ENCODE results near the gene TSPEAR.

TSPEAR gene

DNA sequence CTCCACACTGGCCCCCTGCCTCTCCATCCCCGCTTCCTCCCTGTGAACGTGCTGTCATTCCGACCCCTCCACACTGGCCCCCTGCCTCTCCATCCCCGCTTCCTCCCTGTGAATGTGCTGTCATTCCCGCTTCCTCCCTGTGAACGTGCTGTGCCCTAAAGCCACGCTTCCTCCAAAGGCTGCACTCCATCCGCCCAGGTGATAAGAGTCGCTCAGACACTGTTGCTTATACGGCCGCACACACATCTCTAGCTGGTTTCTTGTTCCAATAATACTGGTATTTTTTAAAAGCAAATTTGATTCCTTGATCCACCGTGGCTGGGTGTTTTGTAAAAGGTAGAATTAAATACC lies 39.3 kb upstream of the TSPEAR start:
- DNase-seq (ENCODE audit: low spot score): no peak
- Histone ChIP-seq H3K27ac (no peak overlapping the region), H3K4me3 (no peak overlapping the region)
- TF ChIP-seq, protein P1, sequence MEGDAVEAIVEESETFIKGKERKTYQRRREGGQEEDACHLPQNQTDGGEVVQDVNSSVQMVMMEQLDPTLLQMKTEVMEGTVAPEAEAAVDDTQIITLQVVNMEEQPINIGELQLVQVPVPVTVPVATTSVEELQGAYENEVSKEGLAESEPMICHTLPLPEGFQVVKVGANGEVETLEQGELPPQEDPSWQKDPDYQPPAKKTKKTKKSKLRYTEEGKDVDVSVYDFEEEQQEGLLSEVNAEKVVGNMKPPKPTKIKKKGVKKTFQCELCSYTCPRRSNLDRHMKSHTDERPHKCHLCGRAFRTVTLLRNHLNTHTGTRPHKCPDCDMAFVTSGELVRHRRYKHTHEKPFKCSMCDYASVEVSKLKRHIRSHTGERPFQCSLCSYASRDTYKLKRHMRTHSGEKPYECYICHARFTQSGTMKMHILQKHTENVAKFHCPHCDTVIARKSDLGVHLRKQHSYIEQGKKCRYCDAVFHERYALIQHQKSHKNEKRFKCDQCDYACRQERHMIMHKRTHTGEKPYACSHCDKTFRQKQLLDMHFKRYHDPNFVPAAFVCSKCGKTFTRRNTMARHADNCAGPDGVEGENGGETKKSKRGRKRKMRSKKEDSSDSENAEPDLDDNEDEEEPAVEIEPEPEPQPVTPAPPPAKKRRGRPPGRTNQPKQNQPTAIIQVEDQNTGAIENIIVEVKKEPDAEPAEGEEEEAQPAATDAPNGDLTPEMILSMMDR (IDR thresholded peaks at IDR 0.05): no peak

DNA sequence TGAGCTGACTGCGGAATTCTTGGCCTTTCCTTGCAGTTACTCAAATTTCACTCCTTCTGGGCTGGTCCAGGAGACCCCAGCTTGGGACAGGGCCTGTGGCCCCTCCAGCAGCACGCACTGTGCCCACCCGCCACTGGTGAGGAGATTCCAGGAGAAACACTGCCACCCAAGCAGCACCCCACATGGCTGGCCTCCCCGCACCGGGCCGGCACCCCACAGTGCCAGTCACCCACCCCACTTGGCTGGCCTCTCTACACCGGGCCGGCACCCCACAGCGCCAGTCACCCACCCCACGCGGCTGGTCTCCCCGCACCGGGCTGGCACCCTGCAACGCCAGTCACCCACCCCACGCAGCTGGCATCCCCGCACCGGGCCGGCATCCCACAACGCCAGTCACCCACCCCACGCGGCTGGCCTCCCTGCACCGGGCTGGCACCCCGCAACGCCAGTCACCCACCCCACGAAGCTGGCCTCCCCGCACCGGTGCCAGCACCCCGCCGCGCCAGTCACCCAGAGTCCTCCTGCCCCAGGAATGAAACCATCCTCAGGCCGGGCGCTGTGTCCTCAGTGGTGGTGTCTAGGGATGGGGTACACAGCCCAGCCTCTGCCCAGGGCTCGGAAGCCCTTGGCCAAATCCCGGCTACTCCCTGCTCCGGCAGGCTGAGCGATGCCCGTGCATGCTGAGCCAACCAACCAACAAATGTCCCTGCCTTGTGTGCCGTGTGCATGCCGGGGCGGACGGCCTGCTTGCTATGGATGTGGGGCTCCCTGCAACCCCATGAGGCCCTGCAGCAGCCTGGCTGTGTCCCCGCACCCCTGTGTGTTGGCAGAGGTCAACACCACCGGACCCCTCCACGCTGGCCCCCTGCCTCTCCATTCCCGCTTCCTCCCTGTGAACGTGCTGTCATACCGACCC lies 38.6 kb upstream of the TSPEAR start:
- Histone ChIP-seq H3K27ac (no peak overlapping the region), H3K4me3 (no peak overlapping the region)
- TF ChIP-seq, protein P1 (IDR thresholded peaks at IDR 0.05): no peak
- no peak for DNase-seq (ENCODE audit: low spot score)

DNA sequence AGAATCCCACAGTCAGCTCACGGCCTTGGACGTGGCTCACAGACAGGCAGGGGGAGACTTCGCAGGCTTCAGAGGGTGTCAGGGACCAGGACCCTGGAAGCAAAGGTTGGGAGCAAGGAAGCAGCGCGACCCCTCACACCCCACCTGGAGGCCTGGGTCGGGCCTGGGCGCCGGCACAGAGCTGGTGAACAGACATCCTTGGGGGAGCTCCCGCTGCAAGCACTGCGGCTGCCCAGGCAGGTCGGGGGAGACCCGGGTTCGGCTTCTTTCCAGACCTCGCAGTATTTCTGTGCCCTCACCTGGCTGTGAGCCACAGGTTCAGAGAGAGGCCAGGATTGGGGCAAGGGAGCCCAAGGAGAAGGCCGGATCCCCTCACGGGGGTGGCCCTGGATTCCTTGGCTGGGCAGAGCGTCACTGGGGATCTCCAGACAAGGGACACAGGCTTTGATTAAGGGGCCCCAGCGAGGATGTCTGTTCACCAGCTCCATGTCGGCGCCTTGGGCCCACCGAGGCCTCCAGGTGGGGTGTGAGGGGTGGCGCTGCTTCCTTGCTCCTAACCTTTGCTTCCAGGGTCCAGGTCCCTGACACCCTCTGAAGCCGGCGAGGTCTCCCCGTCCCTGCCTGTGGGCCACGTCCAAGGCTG lies 37.9 kb upstream of the TSPEAR start:
- Histone ChIP-seq H3K27ac (no peak overlapping the region), H3K4me3 (no peak overlapping the region)
- DNase-seq (ENCODE audit: low spot score): no peak
- TF ChIP-seq, protein P1 (IDR thresholded peaks at IDR 0.05): no peak

DNA sequence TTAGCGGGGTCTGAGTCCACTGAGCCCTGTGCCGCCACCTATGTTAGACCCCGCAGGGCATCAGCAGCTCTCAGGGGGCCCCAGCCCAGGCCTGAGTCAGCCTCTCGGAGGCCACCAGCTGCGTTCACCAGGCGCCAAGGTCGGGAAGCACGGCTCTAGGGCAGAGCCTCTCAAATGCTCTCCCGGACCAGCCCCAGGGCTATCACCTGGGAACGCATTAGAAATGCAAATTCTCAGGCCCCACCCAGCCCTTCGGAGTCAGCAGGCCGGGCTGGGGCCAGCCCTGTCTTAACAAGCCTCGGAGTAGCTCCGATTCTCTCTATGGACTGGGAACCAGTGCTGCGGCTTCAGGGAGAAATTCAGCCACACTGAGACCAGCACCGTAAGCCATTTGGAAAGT lies 37.2 kb upstream of the TSPEAR start:
- no peak overlapping the region for H3K27ac ChIP-seq
- H3K4me3 ChIP-seq: no peak overlapping the region
- TF ChIP-seq, protein P1 (IDR thresholded peaks at IDR 0.05): no peak
- no peak for DNase-seq (ENCODE audit: low spot score)

DNA sequence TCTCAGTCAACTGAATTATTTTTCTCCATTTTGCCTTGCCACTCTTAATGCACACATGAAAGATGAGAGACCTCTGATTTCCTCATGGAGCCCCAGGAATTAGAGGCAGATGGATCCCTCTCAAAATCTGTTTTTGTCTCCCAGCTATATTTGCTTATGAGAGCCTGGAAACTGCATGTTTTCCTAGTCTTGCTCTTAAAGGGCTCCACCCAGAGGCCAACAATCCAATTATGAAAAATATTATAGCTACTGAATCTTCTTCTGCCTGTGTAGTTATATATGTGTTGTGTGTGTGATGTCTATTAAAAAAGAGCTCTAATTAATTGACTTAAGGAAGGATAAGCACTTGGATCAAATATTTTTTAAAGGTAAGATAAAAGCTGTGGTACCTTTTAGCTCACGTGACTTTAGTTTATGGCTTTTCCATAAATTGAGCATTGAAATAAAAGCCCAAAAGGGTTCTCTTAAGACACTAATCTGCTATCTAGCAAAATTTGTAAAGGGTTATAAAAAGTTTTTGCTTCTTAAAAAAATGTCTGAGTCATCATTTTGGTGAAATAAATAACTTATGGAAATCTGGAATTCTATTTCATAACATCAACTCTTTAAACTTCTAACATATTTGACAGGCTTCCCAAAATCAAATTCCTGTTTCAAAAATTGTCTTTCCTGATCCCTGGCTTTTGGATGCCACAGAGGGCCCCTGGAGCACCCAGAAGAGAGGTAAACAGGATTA lies 31.2 kb upstream of the TSPEAR start:
- TF ChIP-seq, protein P1 (IDR thresholded peaks at IDR 0.05): no peak
- no peak overlapping the region for H3K27ac ChIP-seq
- DNase-seq (ENCODE audit: low spot score): no peak
- H3K4me3 ChIP-seq: no peak overlapping the region

DNA sequence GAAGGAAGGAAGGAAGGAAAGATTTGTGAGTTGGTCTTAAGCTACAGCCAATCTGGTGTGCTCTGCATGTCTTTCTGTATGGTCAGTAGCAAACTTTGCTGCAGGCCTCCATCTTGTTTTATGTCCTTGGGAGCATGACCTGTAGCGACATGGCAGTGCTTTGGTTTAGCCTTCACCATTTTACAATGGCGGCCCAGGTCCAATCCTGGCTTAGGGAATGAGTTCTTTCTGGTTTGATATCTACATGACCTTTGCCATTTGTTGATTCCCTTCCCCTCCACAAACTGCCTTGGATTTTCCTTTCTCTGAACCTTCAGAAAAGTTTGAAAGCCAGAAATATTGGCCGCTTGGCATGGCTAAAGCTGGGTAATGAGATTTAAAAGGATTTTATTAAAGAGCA lies 30.5 kb upstream of the TSPEAR start:
- no peak for DNase-seq (ENCODE audit: low spot score)
- no peak overlapping the region for H3K27ac ChIP-seq
- H3K4me3 ChIP-seq: no peak overlapping the region
- TF ChIP-seq, protein P1 (IDR thresholded peaks at IDR 0.05): no peak
